Right lobe of liver (tissue), 4 donors: Measurements from ENCODE around the gene FAM149B1.

ENCODE experiments used
- CTCF ChIP-seq, 4 donors: fragments of 200-600 bp in 3 of 4; fragments of 450-650 bp in 1 of 4; IDR thresholded peaks; one replicate each; pipeline versions ENCODE4 v1.5.1 to v1.8.0; 2016 to 2022; ENCODE audit warnings: antibody characterized with exemption in 4 of 4, mild to moderate bottlenecking in 2 of 4
- POLR2A ChIP-seq: fragments of 450-650 bp; IDR thresholded peaks from one replicate; pipeline ENCODE4 v1.6.1; 2017; ENCODE audit warnings: antibody characterized with exemption, mild to moderate bottlenecking
- donor health status: DM: no; HTN: no; CAD: no.
- donor health status: DM: no; HTN: no; CAD: no.
- donor health status: DM: no; HTN: yes; CAD: no.

DNA sequence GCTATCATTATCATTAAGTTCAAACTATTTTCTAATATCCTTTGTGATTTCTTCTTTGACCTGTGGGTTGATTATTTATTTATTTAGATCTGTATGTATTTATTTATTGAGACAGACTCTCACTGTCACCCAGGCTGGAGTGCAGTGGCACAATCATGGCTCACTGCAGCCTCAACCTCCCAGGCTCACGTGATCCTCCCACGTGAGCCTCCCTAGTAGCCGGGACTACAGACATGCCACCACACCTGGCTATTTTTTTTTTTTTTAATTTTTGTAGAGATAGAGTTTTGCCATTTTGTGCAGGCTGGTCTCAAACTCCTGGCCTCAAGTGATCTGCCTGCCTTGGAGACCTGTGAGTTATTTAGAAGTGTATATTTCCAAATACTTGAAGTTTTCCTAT, 113.2 kb downstream of the FAM149B1 start:
- TF ChIP-seq POLR2A, result no peak
- no peak for TF ChIP-seq CTCF (IDR thresholded peaks at IDR 0.05)
